Activated naive CD8-positive, alpha-beta T cell treated with anti-CD3 and anti-CD28 coated beads, Interleukin-2, amount 50 U/mL, for 24 hours (primary cell): ENCODE data around the gene SEMA3G.

Source experiments
- ATAC-seq: fragments of 150-1000 bp; cut with Tn5 transposase; one replicate; pipeline ENCODE4 v1.10.0; 2021
- DNase-seq: peaks from one replicate; pipeline ENCODE4 v3.0.0; 2021
- H3K27ac Mint-ChIP-seq: one replicate; pipeline ENCODE4 v1.8.0; 2021; ENCODE audit warnings: mild to moderate bottlenecking, mixed read lengths
- H3K27me3 Mint-ChIP-seq: one replicate; pipeline ENCODE4 v1.8.0; 2021; ENCODE audit warnings: mixed read lengths
- H3K36me3 Mint-ChIP-seq: one replicate; pipeline ENCODE4 v1.8.0; 2021; ENCODE audit warnings: low read depth, mixed read lengths
- H3K4me1 Mint-ChIP-seq: one replicate; pipeline ENCODE4 v1.8.0; 2021; ENCODE audit warnings: mixed read lengths
- H3K4me3 Mint-ChIP-seq: one replicate; pipeline ENCODE4 v1.8.0; 2021; ENCODE audit warnings: mild to moderate bottlenecking, moderate library complexity, mixed read lengths
- H3K9me3 Mint-ChIP-seq: one replicate; pipeline ENCODE4 v1.8.0; 2021; ENCODE audit warnings: mixed read lengths

Gene SEMA3G

GRCh38 chr3:52396907-52397591 lies 47.9 kb downstream of the SEMA3G start:
- Mint-ChIP-seq H3K9me3 (no peaks in the 10 kb centered on the region), H3K36me3 (peaks cover 6% of the 10 kb centered on the region), H3K27ac (no peak overlapping the region), H3K27me3 (no peaks in the 10 kb centered on the region), H3K4me3 (no peak overlapping the region), H3K4me1 (no peaks in the 10 kb centered on the region)
- ATAC-seq (no peak), DNase-seq (no peak)

GRCh38 chr3:52396011-52396906 lies 48.6 kb downstream of the SEMA3G start:
- ATAC-seq (no peak), DNase-seq (no peak)
- Mint-ChIP-seq H3K4me3 (no peak overlapping the region), H3K27ac (no peak overlapping the region), H3K9me3 (no peaks in the 10 kb centered on the region), H3K27me3 (no peaks in the 10 kb centered on the region), H3K36me3 (peaks cover 6% of the 10 kb centered on the region), H3K4me1 (no peaks in the 10 kb centered on the region)

GRCh38 chr3:52395503-52395865 lies 49.4 kb downstream of the SEMA3G start:
- H3K36me3 Mint-ChIP-seq: peaks cover 4% of the 10 kb centered on the region
- DNase-seq (no peak), ATAC-seq (no peak)
- no peaks in the 10 kb centered on the region for H3K4me1 Mint-ChIP-seq
- no peaks in the 10 kb centered on the region for H3K27me3 Mint-ChIP-seq
- no peaks in the 10 kb centered on the region for H3K9me3 Mint-ChIP-seq
- H3K4me3 Mint-ChIP-seq: no peak overlapping the region
- no peak overlapping the region for H3K27ac Mint-ChIP-seq

- no peak overlapping the region for H3K27ac Mint-ChIP-seq
- no peaks in the 10 kb centered on the region for H3K4me1 Mint-ChIP-seq
- DNase-seq (no peak), ATAC-seq (no peak)
- no peaks in the 10 kb centered on the region for H3K9me3 Mint-ChIP-seq
- H3K36me3 Mint-ChIP-seq: peaks cover 4% of the 10 kb centered on the region
- no peak overlapping the region for H3K4me3 Mint-ChIP-seq
- H3K27me3 Mint-ChIP-seq: no peaks in the 10 kb centered on the region
Measured at GRCh38 chr3:52394751-52395502, 50.0 kb downstream of the SEMA3G start.

GRCh38 chr3:52393959-52394670 lies 50.8 kb downstream of the SEMA3G start:
- no peaks in the 10 kb centered on the region for H3K27me3 Mint-ChIP-seq
- peaks cover 4% of the 10 kb centered on the region for H3K36me3 Mint-ChIP-seq
- no peak overlapping the region for H3K27ac Mint-ChIP-seq
- no peaks in the 10 kb centered on the region for H3K9me3 Mint-ChIP-seq
- no peaks in the 10 kb centered on the region for H3K4me1 Mint-ChIP-seq
- no peak overlapping the region for H3K4me3 Mint-ChIP-seq
- DNase-seq (no peak), ATAC-seq (no peak)

- H3K4me1 Mint-ChIP-seq: no peaks in the 10 kb centered on the region
- DNase-seq: no peak
- no peak for ATAC-seq
- no peaks in the 10 kb centered on the region for H3K9me3 Mint-ChIP-seq
- H3K4me3 Mint-ChIP-seq: no peak overlapping the region
- no peak overlapping the region for H3K27ac Mint-ChIP-seq
- H3K36me3 Mint-ChIP-seq: peaks cover 4% of the 10 kb centered on the region
- no peaks in the 10 kb centered on the region for H3K27me3 Mint-ChIP-seq
Measured at GRCh38 chr3:52393131-52393807, 51.6 kb downstream of the SEMA3G start.

GRCh38 chr3:52392216-52392930 lies 52.5 kb downstream of the SEMA3G start:
- Mint-ChIP-seq H3K27ac (no peak overlapping the region), H3K4me1 (no peaks in the 10 kb centered on the region), H3K4me3 (no peak overlapping the region), H3K27me3 (no peaks in the 10 kb centered on the region), H3K9me3 (no peaks in the 10 kb centered on the region), H3K36me3 (peaks cover 4% of the 10 kb centered on the region)
- ATAC-seq (no peak), DNase-seq (no peak)

GRCh38 chr3:52391096-52391495 lies 53.8 kb downstream of the SEMA3G start:
- no peak for ATAC-seq
- no peaks in the 10 kb centered on the region for H3K9me3 Mint-ChIP-seq
- DNase-seq: no peak
- no peak overlapping the region for H3K27ac Mint-ChIP-seq
- H3K4me3 Mint-ChIP-seq: no peak overlapping the region
- no peaks in the 10 kb centered on the region for H3K27me3 Mint-ChIP-seq
- peaks cover 4% of the 10 kb centered on the region for H3K36me3 Mint-ChIP-seq
- no peaks in the 10 kb centered on the region for H3K4me1 Mint-ChIP-seq

- H3K27ac Mint-ChIP-seq: no peak overlapping the region
- DNase-seq (no peak), ATAC-seq (no peak)
- H3K4me1 Mint-ChIP-seq: no peaks in the 10 kb centered on the region
- H3K9me3 Mint-ChIP-seq: no peaks in the 10 kb centered on the region
- H3K27me3 Mint-ChIP-seq: no peaks in the 10 kb centered on the region
- H3K4me3 Mint-ChIP-seq: no peak overlapping the region
- peaks cover 4% of the 10 kb centered on the region for H3K36me3 Mint-ChIP-seq
Measured at GRCh38 chr3:52388933-52389332, 56.0 kb downstream of the SEMA3G start.

- no peaks in the 10 kb centered on the region for H3K9me3 Mint-ChIP-seq
- DNase-seq: no peak
- H3K27ac Mint-ChIP-seq: no peak overlapping the region
- peaks cover 4% of the 10 kb centered on the region for H3K36me3 Mint-ChIP-seq
- H3K4me3 Mint-ChIP-seq: no peak overlapping the region
- no peak for ATAC-seq
- H3K27me3 Mint-ChIP-seq: no peaks in the 10 kb centered on the region
- no peaks in the 10 kb centered on the region for H3K4me1 Mint-ChIP-seq
Measured at GRCh38 chr3:52388348-52388821, 56.5 kb downstream of the SEMA3G start.

GRCh38 chr3:52387481-52387880 lies 57.4 kb downstream of the SEMA3G start:
- ATAC-seq: no peak
- H3K9me3 Mint-ChIP-seq: no peaks in the 10 kb centered on the region
- no peak for DNase-seq
- no peaks in the 10 kb centered on the region for H3K4me1 Mint-ChIP-seq
- H3K4me3 Mint-ChIP-seq: no peak overlapping the region
- no peaks in the 10 kb centered on the region for H3K27me3 Mint-ChIP-seq
- H3K27ac Mint-ChIP-seq: no peak overlapping the region
- H3K36me3 Mint-ChIP-seq: no peaks in the 10 kb centered on the region

GRCh38 chr3:52385157-52385556 lies 59.7 kb downstream of the SEMA3G start:
- ATAC-seq (peak; percentile 63), DNase-seq (peak; percentile 36)
- H3K9me3 Mint-ChIP-seq: no peaks in the 10 kb centered on the region
- no peaks in the 10 kb centered on the region for H3K27me3 Mint-ChIP-seq
- no peak overlapping the region for H3K4me3 Mint-ChIP-seq
- H3K27ac Mint-ChIP-seq: no peak overlapping the region
- no peaks in the 10 kb centered on the region for H3K36me3 Mint-ChIP-seq
- no peaks in the 10 kb centered on the region for H3K4me1 Mint-ChIP-seq

- ATAC-seq (no peak), DNase-seq (no peak)
- no peak overlapping the region for H3K27ac Mint-ChIP-seq
Measured at GRCh38 chr3:52384019-52384761, 60.7 kb downstream of the SEMA3G start.

More at GRCh38 chr3:52384019-52384761, 60.7 kb downstream of the SEMA3G start:
- H3K4me3 Mint-ChIP-seq: no peak overlapping the region
- H3K9me3 Mint-ChIP-seq: no peaks in the 10 kb centered on the region
- no peaks in the 10 kb centered on the region for H3K36me3 Mint-ChIP-seq
- H3K27me3 Mint-ChIP-seq: no peaks in the 10 kb centered on the region
- H3K4me1 Mint-ChIP-seq: no peaks in the 10 kb centered on the region
